Measurements from ENCODE around the gene PAX1. TPM values are rescaled to one million over a fixed set of nuclear protein-coding genes. Genes with fewer than 3 reads are reported as not detected.

The PAX1 gene
- total RNA-seq, 1 experiment from 2014 or later = not detected

DNA sequence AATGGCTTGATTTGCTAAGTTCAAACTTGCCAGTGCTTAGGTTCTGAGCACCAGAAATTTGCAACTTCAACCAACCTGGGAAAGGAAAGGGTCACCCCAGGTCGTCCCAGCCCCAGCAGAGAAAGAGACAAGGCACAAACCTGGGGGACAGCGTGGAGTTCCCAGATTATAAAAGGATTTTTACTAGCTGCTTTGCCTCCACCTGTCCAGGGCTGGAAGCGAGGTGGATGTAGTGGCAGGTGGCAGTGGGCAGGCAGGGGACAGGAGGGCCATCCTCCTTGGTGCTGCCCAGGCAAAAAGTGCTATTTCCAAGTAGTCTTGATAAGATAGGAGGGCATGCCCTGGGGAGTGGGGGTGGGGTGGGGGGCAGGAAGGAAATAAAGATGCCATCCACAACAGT, 4.9 kb downstream of the PAX1 start:
- no peak overlapping the region for H3K27ac Mint-ChIP-seq

GRCh38 chr20:21710863-21711431, 5.5 kb downstream of the PAX1 start:
- CTCF ChIA-PET = interaction anchor here (1.1 kb wide), 1 partner anchor 8 kb away, joined by 4 read pairs; no protein-coding TSS in a partner anchor
- TF ChIP-seq, protein P1, sequence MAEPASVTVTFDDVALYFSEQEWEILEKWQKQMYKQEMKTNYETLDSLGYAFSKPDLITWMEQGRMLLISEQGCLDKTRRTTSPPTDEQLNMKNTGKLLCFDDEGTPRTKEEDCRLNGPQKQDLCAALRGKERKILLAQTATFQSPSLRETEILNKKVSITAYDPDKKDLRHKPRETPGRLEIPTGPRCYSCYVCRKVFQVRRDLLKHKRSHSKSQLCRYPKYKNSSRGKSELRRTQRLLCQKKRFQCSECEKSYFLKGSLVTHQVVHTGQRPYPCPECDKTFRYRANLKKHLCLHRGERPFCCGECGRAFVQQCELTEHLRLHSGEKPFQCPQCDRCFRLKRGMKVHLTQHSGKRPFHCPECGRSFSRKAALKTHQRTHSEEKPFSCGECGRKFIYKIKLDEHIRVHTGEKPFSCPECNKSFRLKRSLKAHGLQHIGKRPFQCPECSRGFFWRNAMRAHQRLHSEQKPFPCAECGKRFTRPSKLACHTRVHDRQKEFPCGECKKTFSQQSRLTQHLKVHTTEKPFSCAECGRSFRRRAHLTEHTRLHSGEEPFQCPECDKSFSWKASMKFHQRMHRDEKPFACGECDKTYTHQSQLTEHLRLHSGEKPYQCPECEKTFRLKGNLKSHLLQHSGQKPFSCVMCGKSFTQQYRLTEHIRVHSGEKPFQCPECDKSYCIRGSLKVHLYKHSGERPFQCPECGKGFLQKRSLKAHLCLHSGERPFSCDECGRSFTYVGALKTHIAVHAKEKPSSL (CRISPR knock-in tag; conservative IDR thresholded peaks at IDR 0.05) = no peak
- TF ChIP-seq, protein P2, sequence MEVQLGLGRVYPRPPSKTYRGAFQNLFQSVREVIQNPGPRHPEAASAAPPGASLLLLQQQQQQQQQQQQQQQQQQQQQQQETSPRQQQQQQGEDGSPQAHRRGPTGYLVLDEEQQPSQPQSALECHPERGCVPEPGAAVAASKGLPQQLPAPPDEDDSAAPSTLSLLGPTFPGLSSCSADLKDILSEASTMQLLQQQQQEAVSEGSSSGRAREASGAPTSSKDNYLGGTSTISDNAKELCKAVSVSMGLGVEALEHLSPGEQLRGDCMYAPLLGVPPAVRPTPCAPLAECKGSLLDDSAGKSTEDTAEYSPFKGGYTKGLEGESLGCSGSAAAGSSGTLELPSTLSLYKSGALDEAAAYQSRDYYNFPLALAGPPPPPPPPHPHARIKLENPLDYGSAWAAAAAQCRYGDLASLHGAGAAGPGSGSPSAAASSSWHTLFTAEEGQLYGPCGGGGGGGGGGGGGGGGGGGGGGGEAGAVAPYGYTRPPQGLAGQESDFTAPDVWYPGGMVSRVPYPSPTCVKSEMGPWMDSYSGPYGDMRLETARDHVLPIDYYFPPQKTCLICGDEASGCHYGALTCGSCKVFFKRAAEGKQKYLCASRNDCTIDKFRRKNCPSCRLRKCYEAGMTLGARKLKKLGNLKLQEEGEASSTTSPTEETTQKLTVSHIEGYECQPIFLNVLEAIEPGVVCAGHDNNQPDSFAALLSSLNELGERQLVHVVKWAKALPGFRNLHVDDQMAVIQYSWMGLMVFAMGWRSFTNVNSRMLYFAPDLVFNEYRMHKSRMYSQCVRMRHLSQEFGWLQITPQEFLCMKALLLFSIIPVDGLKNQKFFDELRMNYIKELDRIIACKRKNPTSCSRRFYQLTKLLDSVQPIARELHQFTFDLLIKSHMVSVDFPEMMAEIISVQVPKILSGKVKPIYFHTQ (CRISPR knock-in tag; IDR thresholded peaks at IDR 0.05) = no peak
- TF ChIP-seq ZNF671 (CRISPR knock-in tag; IDR thresholded peaks at IDR 0.05) (no peak), RORB (CRISPR knock-in tag; IDR thresholded peaks at IDR 0.05) (no peak)

More for the DNA sequence above, 4.9 kb downstream of the PAX1 start:
- Mint-ChIP-seq H3K4me3 (no peak overlapping the region), H3K4me1 (peaks cover 44% of the 10 kb centered on the region), H3K27me3 (ENCODE audit: low read depth) (peaks cover 98% of the 10 kb centered on the region), H3K36me3 (peaks cover 4% of the 10 kb centered on the region; the same call in 1 of the 2 replicates), H3K9me3 (no peaks in the 10 kb centered on the region)
- TF ChIP-seq NR2C2 (CRISPR knock-in tag; IDR thresholded peaks at IDR 0.05) (no peak), NR3C1 (CRISPR knock-in tag; conservative IDR thresholded peaks at IDR 0.05; ENCODE audit: low read depth) (no peak), ZNF232 (CRISPR knock-in tag; IDR thresholded peaks at IDR 0.05) (no peak), GABPB1 (CRISPR knock-in tag; IDR thresholded peaks at IDR 0.05) (no peak), TEAD1 (CRISPR knock-in tag; IDR thresholded peaks at IDR 0.05) (no peak), ZNF263 (CRISPR knock-in tag; IDR thresholded peaks at IDR 0.05; ENCODE audit: low read depth) (no peak), JUN (CRISPR knock-in tag; IDR thresholded peaks at IDR 0.05) (no peak), NFYB (CRISPR knock-in tag; conservative IDR thresholded peaks at IDR 0.05; ENCODE audit: low read depth) (no peak), SMAD4 (CRISPR knock-in tag; IDR thresholded peaks at IDR 0.05) (no peak), JAZF1 (CRISPR knock-in tag; IDR thresholded peaks at IDR 0.05) (no peak), HMGXB4 (CRISPR knock-in tag; IDR thresholded peaks at IDR 0.05) (no peak), TEAD4 (CRISPR knock-in tag; IDR thresholded peaks at IDR 0.05) (no peak), ERG (CRISPR knock-in tag; IDR thresholded peaks at IDR 0.05) (no peak)
- TF ChIP-seq, protein P3, sequence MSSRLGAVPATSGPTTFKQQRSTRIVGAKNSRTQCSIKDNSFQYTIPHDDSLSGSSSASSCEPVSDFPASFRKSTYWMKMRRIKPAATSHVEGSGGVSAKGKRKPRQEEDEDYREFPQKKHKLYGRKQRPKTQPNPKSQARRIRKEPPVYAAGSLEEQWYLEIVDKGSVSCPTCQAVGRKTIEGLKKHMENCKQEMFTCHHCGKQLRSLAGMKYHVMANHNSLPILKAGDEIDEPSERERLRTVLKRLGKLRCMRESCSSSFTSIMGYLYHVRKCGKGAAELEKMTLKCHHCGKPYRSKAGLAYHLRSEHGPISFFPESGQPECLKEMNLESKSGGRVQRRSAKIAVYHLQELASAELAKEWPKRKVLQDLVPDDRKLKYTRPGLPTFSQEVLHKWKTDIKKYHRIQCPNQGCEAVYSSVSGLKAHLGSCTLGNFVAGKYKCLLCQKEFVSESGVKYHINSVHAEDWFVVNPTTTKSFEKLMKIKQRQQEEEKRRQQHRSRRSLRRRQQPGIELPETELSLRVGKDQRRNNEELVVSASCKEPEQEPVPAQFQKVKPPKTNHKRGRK (CRISPR knock-in tag; IDR thresholded peaks at IDR 0.05; ENCODE audit: borderline replicate concordance) = no peak
- TF ChIP-seq, protein P4, sequence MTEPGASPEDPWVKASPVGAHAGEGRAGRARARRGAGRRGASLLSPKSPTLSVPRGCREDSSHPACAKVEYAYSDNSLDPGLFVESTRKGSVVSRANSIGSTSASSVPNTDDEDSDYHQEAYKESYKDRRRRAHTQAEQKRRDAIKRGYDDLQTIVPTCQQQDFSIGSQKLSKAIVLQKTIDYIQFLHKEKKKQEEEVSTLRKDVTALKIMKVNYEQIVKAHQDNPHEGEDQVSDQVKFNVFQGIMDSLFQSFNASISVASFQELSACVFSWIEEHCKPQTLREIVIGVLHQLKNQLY (CRISPR knock-in tag; IDR thresholded peaks at IDR 0.05) = no peak
- TF ChIP-seq, protein P5, sequence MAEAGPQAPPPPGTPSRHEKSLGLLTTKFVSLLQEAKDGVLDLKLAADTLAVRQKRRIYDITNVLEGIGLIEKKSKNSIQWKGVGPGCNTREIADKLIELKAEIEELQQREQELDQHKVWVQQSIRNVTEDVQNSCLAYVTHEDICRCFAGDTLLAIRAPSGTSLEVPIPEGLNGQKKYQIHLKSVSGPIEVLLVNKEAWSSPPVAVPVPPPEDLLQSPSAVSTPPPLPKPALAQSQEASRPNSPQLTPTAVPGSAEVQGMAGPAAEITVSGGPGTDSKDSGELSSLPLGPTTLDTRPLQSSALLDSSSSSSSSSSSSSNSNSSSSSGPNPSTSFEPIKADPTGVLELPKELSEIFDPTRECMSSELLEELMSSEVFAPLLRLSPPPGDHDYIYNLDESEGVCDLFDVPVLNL (CRISPR knock-in tag; IDR thresholded peaks at IDR 0.05; ENCODE audit: borderline replicate concordance, low read depth) = no peak
- TF ChIP-seq, protein P6, sequence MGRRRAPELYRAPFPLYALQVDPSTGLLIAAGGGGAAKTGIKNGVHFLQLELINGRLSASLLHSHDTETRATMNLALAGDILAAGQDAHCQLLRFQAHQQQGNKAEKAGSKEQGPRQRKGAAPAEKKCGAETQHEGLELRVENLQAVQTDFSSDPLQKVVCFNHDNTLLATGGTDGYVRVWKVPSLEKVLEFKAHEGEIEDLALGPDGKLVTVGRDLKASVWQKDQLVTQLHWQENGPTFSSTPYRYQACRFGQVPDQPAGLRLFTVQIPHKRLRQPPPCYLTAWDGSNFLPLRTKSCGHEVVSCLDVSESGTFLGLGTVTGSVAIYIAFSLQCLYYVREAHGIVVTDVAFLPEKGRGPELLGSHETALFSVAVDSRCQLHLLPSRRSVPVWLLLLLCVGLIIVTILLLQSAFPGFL (CRISPR knock-in tag; IDR thresholded peaks at IDR 0.05; ENCODE audit: borderline replicate concordance) = no peak
- ChIA-PET POLR2A (no interaction called here), CTCF (interaction anchor here (1.1 kb wide), 1 partner anchor 9 kb away, joined by 4 read pairs; no protein-coding TSS in a partner anchor)
- DNase-seq (ENCODE audit: low spot score) (no peak), ATAC-seq (no peak)

More at GRCh38 chr20:21710863-21711431, 5.5 kb downstream of the PAX1 start:
- no peak overlapping the region for H3K27ac Mint-ChIP-seq
- H3K9me3 Mint-ChIP-seq = no peaks in the 10 kb centered on the region
- POLR2A ChIA-PET = no interaction called here
- H3K4me1 Mint-ChIP-seq = peaks cover 50% of the 10 kb centered on the region
- DNase-seq (ENCODE audit: low spot score) = no peak
- H3K27me3 Mint-ChIP-seq (ENCODE audit: low read depth) = peaks cover 100% of the 10 kb centered on the region
- ATAC-seq = no peak
- no peak overlapping the region for H3K4me3 Mint-ChIP-seq
- H3K36me3 Mint-ChIP-seq = peaks cover 4% of the 10 kb centered on the region; the same call in 1 of the 2 replicates

Data from WTC11 (cell line).